Adrenal gland (tissue), 5 donors: ENCODE data around the gene TEKT1.

Experiments used
- POLR2A ChIP-seq, 2 donors: fragments of 450-650 bp; IDR thresholded peaks; one replicate each; pipeline ENCODE4 v1.6.1; 2017; ENCODE audit warnings: antibody characterized with exemption in 2 of 2, mild to moderate bottlenecking in 2 of 2, moderate library complexity in 1 of 2
- TF ChIP-seq, protein P1 (sequence below), 6 experiments: fragments of 450-650 bp in 4 of 6; fragments of 200-600 bp in 2 of 6; sonication (generic) in 1 of 6; IDR thresholded peaks; 1 replicate in 5 of 6; 2 replicates in 1 of 6; pipeline versions ENCODE4 v1.5.1 to v1.8.0; 2016 to 2021; ENCODE audit warnings: antibody characterized with exemption in 6 of 6, mild to moderate bottlenecking in 2 of 6, moderate library complexity in 1 of 6
- donor health status: DM: no; HTN: no; CAD: no.

DNA sequence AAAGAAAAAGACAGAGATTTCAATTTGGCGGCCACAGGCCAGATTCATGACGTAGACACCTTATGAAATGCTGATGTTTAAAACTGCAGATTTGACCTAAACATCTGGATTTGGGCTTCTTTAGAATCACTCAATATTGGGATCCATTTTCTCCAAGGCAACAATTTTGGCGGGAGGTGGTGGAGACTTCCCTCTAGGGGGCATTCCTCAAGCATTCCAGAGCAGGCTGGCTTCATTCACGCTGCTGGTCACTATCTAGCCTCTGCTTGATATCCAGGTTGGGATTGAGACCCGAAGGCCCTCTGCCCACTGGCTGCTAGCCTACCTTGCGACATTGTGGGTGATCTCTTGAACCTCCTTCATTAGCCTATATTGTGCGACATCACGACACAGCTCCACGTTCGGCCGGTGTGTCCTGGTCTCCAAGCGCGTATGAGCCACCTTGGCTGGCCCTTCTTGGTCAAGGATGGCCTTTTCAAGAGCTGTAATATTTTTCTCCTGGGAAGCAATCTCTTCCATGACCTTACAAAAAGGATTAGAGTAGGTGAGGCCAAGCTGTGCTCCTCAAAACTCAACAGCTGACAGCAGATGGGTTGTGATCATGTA lies 31.0 kb downstream of the TEKT1 start:
- TF ChIP-seq, protein P1, sequence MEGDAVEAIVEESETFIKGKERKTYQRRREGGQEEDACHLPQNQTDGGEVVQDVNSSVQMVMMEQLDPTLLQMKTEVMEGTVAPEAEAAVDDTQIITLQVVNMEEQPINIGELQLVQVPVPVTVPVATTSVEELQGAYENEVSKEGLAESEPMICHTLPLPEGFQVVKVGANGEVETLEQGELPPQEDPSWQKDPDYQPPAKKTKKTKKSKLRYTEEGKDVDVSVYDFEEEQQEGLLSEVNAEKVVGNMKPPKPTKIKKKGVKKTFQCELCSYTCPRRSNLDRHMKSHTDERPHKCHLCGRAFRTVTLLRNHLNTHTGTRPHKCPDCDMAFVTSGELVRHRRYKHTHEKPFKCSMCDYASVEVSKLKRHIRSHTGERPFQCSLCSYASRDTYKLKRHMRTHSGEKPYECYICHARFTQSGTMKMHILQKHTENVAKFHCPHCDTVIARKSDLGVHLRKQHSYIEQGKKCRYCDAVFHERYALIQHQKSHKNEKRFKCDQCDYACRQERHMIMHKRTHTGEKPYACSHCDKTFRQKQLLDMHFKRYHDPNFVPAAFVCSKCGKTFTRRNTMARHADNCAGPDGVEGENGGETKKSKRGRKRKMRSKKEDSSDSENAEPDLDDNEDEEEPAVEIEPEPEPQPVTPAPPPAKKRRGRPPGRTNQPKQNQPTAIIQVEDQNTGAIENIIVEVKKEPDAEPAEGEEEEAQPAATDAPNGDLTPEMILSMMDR (IDR thresholded peaks at IDR 0.05): no peak
- no peak for TF ChIP-seq POLR2A (IDR thresholded peaks at IDR 0.05)
